ENCODE measurements around the gene EXOC6B.

Gene EXOC6B

DNA sequence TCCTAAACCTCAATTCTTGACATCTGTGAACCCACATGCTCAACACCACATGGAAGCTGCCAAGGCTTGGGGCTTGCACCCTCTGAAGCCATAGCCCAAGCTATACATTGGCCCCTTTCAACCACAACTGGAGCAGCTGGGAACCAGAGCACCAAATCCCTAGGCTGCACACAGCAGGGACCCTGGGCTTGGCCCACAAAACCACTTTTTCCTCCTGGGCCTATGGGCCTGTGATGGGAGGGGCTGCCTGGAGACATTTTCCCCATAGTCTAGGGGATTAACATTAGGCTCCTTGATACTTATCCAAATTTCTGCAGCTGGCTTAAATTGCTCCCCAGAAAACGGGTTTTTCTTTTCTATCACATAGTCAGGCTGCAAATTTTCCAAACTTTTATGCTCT lies 40.3 kb downstream of the EXOC6B start:
- DNase-seq = no peak

DNA sequence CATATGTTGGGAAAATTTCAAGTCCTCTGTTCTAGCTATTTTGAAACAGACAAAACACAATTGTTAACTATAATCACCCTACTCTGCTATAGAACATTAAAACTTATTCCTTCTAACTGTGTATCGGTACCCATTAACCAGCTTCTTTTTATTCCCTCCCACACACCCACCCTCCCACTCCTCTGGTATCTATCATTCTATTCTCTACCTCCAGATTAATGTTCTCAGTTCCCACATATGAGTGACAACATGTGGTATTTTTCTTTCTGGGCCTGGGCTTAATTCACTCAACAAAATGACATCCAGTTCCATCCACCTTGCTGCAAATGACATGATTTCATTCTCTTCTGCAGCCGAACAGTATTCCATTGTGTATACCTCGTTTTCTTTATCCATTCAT lies 43.3 kb downstream of the EXOC6B start:
- DNase-seq = no peak

DNA sequence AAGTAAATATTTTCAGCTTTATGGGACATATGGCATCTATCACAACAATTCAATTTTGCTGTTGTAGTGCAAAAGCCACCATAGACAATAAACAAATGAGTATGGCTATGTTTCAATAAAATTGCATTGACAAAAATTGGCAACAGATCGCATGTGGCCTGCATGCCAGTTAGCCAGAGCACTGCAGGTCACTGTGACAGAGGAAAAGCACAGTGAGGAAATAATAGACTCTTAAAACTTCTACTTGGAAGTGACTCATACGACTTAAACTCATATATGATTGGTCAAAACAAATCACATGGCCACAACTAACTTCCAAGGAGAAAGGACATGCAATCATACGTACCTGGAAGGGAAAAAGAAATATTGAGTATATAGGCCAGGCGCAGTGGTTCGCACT lies 44.4 kb downstream of the EXOC6B start:
- peak; percentile 8 for DNase-seq

DNA sequence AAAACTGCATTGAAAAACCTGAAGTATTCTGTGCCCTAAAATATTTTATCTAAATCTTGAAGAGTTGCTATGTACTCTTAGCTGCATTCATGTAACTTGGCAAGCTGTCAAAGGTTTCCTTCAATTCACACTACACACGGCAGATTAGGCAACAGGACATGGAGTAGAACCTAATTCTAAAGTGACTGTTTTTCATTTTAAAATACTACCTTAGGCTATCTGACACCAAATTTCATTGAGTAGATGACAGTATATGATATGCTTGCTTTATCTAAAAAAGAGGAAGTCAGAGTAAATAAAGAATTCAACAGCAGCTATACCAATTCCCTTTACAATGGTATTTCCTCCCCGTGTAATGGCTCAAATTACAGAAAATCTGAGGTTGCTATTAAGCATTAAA lies 45.4 kb downstream of the EXOC6B start:
- no peak for DNase-seq

DNA sequence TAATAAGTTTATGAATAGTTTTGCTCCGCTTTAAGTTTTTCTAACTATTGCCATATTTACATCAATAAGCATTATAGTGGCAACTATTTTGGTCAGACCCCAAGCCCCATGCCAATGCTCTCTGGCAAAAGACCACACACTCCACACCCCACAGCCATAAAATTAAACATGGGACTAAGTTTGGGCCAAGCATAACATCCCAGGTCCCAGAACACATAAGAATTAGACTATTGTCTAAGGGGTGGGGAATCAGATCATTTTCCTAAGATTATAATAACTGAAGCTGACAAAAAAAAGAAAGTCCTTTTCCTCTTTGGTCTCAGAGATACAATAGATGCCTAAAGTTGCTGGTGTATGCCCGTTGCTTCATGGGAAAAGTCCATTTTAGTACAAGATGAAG lies 46.3 kb downstream of the EXOC6B start:
- DNase-seq = no peak

DNA sequence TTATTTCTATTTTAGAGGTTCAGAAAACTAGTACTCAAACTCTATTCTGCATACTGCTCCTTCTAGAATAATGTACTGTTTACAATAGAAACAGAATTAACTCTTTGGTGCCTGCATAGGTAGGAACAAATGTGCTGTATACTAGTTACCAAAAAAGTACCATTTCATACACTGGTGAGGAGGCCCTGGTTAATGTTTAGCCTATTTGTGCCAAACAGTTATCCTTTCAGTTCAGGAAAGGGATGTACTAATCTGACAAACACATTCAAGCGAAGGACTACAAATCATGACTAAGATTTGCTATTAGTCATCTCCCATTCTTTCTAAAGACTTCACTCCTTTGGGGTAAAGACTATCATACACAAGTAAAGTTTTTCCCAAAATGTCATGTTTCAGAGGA lies 47.4 kb downstream of the EXOC6B start:
- no peak for DNase-seq

DNA sequence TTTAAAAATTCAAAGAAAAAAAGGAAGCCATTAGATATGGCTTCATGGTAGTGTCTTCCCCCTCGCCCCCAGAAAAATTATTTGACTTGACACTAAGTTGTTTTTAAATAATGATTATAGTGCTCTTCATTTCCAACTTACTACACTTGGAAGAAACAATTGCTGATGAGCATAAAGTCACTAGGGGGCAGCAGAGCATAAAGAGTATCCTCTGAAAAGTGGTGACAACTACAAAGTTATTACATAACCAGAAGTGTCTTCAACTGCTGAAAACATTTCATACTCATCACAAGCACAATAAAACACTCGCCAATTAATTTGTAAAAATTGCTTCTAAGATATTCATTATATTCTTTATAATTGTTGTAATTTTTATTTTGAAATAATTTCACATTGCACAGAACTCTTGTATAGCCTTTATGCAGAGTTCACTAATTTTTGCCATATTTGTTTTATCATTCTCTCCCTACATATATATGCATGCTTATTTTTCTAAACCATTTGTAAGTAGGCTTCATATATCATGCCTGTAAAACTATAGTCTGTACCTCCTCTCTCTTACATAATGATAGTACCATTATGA lies 54.9 kb downstream of the EXOC6B start:
- peak; percentile 46 for DNase-seq

DNA sequence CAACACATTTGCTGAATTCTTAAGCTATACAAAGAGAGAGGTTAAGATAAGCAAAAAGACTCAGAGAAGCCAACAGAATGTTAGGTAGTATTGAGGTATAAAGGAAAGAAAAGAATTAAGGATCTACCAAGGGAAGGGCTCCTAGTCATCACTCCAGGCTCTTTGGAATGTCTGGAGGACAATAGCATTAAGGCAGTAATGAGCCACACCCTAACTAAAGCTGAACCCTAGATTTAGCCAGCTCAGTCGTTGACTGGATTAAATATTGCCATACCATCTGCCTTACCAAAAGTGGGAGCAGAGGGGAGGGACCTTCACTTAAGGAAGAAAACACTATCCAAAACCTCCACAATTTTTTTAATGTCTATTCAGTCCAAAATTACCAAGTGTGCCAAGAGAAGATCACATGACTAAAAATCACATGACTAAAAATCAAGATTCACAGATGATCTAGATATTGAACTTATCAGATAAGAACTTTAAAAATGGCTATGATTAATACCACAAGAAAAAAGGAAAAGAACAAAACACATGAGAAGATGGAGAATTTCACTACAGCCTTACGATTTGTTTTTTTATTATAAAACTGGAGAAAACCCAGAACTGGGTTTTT lies 59.7 kb downstream of the EXOC6B start:
- DNase-seq = no peak

DNA sequence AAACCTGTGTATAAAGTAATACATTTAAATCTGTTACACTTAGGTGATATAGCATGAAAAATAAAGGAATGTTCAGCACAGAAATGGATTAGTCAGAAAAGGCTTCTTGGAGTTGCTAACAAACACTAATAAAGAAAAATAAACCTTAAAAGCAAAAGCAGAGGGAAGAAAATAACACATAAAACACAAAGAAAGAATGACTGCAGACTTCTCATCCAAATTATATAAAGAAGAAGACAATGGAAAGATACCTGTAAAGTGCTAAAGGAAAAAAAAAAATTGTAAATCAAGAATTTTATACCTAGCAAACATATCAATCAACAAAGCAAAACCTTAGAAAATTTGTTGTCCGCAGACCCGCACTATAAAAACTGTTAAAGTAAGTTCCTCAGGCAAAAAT lies 63.6 kb downstream of the EXOC6B start:
- DNase-seq = no peak

DNA sequence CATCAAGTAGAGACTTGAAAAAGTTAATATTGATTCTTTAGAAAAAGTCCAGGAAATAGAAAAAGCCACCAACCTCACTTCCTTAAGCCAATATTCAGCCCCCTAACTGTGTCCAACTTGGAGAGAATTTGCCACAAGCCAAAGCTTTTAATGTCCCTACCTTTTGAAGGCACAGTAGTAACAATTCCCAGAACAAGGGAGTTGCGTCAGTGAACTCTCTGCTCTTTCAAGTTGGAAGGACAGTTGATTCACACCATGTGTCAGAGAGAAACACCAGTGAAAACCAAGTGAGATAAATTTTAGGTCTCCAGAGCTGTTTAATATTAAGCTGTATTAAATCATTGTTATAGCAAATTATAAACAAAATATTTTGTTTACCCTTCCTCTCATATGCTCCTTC lies 66.1 kb downstream of the EXOC6B start:
- DNase-seq = no peak

DNA sequence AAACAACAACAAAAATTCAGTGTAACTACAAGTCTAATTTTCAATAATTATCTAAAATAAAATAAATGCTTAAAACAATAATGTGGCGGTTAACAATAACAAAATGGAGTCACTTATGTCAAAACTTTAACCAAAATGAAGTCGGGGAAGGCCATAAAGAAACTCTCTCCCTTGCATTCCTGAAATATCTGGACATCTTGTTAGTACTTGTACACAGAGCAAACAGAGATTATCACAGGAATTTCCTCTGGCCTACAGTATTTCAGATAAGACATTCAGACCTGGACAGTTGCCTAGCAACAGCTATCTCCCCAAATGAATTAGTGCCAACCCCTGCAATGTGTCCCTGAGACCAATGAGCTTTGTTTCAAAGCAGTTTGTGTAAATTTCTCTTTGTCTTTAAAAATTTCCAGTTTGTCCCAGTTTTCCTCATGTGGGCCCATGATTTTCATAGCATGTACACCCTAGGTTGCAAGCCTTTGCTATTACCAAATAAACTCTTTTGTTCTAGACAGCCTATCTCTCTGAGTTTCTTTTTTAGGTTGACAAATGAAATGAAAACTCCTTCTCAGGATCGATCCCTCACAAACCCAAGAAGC lies 68.6 kb downstream of the EXOC6B start:
- no peak for DNase-seq

DNA sequence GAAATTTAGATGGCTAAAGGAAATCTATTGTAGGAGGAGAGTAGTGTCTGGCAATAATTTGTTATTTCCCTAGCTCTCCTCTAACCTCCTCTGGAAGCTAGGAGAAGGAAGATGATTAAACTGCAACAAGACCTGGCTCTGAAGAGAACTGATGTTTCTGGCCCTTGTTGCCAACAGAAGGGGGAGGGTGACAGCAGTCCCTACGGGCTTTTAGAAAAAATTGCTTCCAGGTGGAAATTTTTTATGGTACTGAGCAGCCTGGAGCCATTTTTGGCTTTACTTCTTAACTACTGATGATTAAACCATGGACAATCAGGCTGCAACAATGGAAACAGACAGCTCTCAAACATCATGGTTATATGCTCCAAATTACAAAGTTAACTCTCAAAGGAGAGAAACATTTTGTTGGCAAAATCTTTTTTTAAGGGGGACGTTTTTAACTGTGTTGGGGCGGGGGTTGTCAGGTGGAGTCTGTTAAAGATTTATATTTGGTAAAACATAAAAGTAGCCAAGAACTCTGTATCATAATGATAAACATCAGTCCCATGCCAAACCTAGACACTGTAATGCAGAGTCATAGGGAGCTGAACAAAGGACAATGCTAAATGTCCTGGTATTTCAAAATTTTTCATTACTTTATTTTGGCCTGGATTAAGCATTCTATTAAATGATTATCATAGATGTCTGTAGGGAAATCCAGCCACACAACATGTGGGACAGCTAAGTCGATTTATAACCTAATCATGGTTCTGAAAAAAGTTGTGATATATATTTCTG lies 70.0 kb downstream of the EXOC6B start:
- DNase-seq = no peak

DNA sequence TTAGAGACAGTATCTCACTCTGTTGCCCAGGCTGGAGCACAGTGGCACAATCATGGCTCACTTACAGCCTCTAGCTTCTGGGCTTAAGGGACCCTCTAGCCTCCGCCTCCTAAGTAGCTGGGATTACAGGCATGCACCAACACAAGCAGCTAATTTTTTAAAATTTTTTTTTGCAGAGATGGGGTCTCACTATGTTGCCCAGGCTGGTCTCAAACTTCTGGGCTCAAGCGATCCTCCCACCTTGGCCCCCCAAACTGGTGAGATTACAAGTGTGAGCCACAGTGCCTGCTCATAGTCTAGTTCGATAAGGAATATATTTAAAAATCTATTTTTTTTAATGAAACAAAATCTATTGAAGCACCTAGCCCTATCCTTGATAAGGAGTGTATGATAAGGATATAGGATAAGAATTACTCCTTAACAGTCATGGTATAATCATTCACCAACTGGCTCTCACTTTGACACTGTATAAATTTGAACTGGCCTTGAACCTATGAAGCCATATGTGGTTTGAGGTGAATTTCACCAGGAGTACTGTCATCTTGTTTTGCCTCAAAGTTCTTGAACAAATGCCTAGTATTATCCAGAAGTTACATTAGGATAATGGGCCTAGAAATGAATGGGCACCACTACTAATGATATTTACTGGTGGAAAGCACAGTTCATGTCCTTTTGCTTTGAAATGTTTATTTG lies 71.1 kb downstream of the EXOC6B start:
- no peak for DNase-seq

DNA sequence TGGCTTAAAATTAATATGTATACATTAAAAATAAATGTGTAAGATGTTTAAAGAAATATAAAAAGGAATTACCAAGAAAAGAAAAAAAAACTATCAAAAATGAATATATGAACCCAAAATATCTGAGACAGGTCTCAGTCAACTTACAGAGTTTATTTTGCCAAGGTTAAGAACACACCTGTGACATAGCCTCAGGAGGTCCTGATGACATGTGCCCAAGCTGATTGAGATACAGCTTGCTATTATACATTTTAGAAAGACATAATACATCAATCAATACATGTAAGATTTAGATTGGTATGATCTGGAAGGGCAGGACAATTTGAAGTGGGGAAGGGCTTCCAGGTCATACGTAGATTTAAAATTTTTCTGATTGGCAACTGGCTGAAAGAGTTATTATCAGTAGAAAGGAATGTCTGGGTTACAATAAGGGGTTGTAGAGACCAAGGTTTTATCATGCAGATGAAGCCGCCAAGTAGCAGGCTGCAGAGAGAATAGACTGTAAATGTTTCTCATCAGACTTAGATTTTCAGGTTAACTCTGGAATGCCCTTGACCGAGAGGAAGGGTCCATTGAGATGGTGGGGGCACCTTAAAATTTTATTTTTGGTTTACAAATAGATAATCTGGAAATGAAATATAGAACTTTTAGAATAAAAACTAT lies 74.7 kb downstream of the EXOC6B start:
- no peak for DNase-seq

DNA sequence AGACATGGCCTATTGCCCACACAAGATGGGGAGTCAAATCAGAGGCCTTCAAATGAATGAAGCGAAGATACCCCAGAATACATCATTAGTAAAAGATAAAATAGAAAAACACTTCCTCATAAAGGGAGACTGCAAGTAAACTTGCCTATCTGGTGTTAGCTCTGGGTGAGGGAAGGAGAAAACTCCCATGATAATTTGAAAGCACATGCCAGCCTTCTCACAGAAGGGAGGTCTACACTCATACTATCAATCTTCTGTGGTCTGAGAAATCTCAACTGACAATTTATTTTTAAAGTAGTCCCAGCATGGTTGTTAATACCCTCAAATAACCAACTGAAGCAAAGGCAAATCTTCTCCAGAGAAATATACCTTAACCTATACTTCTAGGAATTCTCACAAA lies 75.4 kb downstream of the EXOC6B start:
- no peak for DNase-seq

DNA sequence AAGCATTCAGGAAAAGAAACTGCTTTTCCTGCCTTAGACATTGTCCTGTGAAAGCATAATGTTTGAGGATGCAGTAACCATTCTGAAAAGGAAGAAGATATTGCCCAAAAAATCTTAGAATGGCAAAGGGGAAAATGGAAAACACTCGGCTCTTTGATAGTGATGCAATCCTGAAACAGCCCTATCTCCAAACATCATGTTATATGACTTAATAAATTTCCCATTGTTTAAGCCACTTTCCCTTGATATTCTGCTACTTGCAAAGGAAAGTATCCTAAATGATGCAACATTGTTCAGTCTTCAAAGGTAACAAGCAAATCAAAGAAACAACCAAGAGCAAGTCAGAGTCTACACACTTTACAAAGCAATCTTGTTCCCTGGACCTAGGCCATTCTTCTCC lies 78.5 kb downstream of the EXOC6B start:
- DNase-seq = no peak

DNA sequence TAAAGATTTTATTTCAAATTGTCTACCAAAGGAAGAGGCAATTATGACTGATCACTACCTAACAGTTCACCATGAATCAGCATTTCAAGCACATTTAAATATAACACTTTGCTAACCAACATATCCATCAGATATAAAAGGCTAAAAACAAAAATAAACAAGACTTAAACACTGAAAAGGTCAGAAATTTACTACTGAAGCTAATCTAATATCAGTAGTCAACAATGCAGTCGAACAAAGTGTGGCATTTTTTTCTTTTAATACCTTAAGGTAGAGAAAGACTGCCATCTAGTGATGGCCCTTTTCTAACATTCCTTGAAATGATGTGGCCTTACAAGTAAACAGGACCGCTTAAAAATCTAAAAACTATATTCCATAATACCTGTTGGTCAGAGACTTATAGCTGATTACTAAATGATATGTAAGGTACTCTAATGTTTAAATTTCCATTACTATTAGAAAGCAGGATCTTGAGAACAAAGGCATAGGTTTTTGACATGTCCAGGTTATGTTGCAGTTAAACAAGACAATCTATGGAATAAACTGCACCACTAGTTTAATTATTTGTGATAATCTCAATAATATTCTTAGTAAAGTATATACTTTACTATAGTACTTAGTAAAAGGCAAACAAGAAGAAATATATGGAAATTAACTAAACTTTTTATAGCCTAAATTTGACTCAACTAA lies 80.0 kb downstream of the EXOC6B start:
- peak; percentile 14 for DNase-seq

DNA sequence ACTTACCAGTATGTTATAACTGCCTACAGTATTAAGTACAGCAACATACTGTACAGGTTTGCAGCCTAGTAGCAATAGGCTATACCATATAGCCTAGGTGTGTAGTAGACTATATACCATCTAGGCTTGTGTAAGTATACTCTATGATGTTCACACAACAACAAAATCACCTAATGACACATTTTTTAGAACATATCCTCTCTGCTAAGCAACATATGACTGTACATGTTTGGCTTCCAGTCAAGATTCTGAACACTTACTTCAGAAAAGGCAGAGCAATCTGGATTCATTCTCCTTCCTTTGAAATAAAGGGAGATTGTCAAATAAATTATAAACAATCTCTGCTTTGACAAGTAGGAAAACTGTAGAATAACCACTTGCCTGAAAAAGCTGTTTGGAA lies 81.8 kb downstream of the EXOC6B start:
- no peak for DNase-seq

DNA sequence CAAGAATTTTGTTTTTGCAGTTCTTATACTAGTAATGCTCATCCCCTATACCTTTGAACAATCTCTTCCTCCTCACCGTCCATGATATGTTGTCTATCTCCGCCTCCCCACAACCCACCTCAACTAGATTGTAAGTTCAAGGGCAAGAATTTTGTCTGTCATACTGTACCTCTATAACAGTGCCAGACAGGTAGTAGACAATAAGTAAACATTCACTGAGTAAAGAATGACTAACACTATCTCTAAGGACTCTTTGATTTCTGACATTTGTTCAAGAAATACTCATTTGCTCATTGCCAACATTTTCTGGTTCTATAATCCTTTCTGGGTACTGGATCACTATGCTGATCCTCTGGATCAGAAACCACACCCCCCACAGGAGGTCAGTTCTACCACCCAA lies 82.4 kb downstream of the EXOC6B start:
- DNase-seq = no peak

DNA sequence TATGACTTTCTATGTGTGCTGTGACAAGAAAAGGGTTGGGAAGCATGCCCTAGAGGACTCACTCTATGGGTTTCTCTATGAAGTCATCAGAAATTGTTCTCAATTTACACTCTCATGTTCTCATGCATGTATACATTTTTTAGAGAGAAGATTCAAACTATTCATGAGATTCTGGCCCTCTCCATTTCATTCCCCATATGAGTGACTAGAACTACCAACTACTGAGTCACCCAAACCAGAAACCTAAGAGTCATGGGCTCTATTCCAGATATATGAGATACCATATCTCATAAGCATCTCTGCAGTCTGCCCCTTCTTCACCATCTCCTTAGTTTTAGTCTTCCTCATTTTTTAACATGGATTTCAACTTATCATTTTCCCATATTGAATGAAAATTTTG lies 87.7 kb downstream of the EXOC6B start:
- DNase-seq = no peak

DNA sequence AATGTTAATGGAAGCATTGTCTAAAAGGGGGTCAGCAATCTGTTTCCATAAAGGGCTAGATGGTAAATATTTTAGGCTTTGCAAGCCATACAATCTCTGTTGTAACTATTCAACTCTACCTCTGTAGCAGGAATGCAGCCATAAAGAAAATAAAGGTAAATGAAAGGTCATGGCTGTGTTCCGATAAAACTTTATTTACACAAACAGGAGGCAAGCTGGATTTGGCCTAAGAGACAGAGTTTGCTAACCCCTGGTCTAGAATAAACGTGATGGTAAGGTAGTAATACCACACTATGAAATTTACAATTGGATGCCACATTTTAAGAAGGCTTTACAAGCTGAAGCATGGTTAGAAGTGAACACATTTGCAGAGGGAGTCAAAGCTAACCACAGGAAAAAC lies 91.4 kb downstream of the EXOC6B start:
- no peak for DNase-seq

DNA sequence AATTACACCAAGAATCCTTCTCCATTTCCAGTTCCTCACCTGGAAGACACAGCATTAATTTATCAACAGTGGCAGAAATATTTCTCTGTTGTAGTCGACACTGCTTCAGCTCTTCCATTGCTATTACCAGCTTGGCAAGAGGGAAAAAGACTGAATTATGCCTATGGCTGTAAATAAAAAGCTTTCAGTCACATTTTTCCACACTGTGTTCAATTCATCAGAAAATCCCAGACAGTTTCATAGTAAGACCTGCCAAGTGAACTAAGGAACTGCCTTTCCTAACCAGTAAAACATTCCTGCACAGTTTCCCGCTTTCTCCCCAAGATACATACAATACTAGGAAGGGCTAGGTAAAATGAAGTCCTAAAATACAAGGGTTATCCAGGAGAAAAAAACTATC lies 94.7 kb downstream of the EXOC6B start:
- no peak for DNase-seq

Data from NCI-H748 treated with DMSO at 0.1 percent for 48 hours (cell line).